ENCODE data around the gene VSIG2.

Gene VSIG2

GRCh38 chr11:124699547-124699946, 52.5 kb downstream of the VSIG2 start:
- Histone ChIP-seq H3K4me1 (ENCODE audit: insufficient read depth, low read length) (no peaks in the 10 kb centered on the region), H3K36me3 (ENCODE audit: insufficient read depth, low read length) (no peaks in the 10 kb centered on the region), H3K9me3 (ENCODE audit: control insufficient read depth, insufficient read depth, low read length) (peaks cover 2% of the 10 kb centered on the region; the same call in 1 of the 2 replicates), H3K9ac (ENCODE audit: low read depth, low read length) (no peak overlapping the region)

All from ES-I3 (cell line).